Adipose tissue (tissue), 3 donors: Measurements from ENCODE around the gene IZUMO1. TPM values are rescaled to one million over a fixed set of nuclear protein-coding genes. Genes with fewer than 3 reads are reported as not detected.
"Not testable (repeated sequence)": the region's sequence is repeated elsewhere in the genome, so short reads cannot be mapped to it uniquely, and the experiment has no call there.

Experiments
- H3K27ac ChIP-seq: one replicate; pipeline ENCODE4 v1.5.1; 2013; ENCODE audit warnings: low read depth, low read length
- WGBS, 3 donors: extraction: QIAGEN DNeasy Blood & Tissue Kit; methylation state at CpG; one replicate each; pipeline ENCODE4 v1.1.7; 2013; 5-methylcytosine and 5-hydroxymethylcytosine counted together
- polyA plus RNA-seq, 3 donors: library from polyadenylated mRNA; stranded (reverse); fragments of 200-250 nt; gene quantifications; one replicate each; pipeline ENCODE4 v1.2.3, GENCODE V29; 2013
- donor health status: healthy with polysubstance abuse.
- donor health status: Bipolar disorder and iron deficiency.
- donor health status: healthy.

Gene IZUMO1
- polyA plus RNA-seq, 3 donors = 0.66 to 1.6 (median 0.68) TPM

DNA sequence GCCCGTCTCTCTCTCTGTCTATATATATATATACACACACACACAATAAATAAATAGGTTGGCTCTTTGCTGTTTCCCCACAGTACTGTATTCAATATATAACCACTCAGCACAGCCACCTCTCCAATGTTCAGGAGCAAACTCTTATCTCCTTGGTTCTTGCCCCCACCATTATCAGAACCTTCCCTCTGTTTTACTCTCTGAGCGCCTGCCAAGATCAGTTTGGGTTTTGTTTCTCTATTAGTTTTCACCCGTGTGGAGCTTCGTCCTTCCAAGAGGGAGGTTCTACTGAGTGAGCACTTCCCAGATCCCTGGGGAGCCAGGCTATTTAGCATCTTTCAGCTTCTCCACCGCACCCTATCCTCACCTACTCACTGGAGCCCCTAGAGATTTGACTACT is 19.1 kb upstream of the IZUMO1 start:
- WGBS, 3 donors = 17 to 50% (median 34%) methylated on average over 4 to 5 of the region's 5 CpGs
- not testable (repeated sequence) for H3K27ac ChIP-seq

GRCh38 chr19:48760504-48761205 is 13.9 kb upstream of the IZUMO1 start:
- 46 to 75% (median 49%) methylated on average over 15 to 16 of the region's 16 CpGs for WGBS, 3 donors
- no peak overlapping the region for H3K27ac ChIP-seq

GRCh38 chr19:48757741-48758144 is 11.0 kb upstream of the IZUMO1 start:
- no peak overlapping the region for H3K27ac ChIP-seq
- WGBS, 3 donors = 88 to 93% (median 93%) methylated on average over 14 of the region's 14 CpGs

DNA sequence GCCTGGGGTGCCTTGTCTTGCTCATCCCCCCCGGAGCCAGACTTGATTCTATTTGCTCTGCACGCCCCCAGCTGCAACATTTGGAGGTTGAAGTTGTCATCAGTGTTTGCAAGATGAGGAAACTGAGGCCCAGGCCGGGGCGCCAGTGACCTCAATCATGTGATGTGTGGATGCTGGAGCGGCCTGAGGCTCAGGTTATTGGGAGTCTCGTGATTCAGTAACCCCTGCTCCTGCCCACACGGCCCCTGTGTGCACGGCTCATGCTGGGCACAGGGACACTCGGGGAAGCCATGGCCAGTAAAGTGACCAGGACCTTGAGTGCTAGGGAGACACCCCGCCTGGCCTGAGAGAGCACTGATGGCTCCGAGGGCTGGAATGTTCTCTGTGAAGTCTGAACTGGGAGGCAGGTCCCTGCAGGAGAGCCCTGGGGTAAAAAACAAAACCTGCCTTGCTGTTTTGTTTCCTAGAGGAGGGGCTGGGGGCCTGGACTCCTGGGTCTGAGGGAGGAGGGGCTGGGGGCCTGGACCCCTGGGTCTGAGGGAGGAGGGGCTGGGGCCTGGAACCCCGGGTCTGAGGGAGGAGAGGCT is 10.5 kb upstream of the IZUMO1 start:
- 89 to 91% (median 91%) methylated on average over 11 to 12 of the region's 12 CpGs for WGBS, 3 donors

DNA sequence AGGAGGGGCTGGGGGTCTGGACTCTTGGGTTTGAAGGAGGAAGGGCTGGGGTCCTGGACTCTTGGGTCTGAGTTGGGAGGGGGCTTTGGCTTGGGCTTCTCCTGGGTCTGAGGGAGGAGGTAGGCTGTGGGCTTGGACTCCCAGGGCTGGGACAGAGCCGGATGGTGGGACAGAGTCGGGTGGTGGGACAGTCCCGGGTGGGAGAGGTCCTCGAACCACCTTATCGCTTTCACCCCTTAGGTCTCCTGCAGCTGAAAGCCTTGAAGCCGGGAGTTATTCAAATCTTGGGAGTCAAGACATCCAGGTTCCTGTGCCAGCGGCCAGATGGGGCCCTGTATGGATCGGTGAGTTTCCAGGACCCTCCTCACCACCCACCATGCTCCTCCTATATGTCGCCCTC is 10.0 kb upstream of the IZUMO1 start:
- no peak overlapping the region for H3K27ac ChIP-seq
- WGBS, 3 donors = 88 to 92% (median 88%) methylated on average over 9 of the region's 9 CpGs

More for the DNA sequence above, 10.5 kb upstream of the IZUMO1 start:
- H3K27ac ChIP-seq = no peak overlapping the region

DNA sequence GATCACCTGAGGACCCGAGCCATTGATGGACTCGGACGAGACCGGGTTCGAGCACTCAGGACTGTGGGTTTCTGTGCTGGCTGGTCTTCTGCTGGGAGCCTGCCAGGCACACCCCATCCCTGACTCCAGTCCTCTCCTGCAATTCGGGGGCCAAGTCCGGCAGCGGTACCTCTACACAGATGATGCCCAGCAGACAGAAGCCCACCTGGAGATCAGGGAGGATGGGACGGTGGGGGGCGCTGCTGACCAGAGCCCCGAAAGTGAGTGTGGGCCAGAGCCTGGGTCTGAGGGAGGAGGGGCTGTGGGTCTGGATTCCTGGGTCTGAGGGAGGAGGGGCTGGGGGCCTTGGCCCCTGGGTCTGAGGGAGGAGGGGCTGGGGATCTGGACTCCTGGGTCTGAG is 9.5 kb upstream of the IZUMO1 start:
- 85 to 92% (median 91%) methylated on average over 11 of the region's 11 CpGs for WGBS, 3 donors

DNA sequence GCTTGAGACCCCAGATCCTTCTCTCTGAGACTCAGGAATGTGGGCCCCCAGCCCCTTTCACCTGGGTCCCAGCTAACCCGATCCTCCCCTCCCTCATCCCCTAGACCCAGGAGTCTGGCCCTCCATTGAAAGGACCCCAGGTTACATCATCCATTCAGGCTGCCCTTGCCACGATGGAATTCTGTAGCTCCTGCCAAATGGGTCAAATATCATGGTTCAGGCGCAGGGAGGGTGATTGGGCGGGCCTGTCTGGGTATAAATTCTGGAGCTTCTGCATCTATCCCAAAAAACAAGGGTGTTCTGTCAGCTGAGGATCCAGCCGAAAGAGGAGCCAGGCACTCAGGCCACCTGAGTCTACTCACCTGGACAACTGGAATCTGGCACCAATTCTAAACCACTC is 9.1 kb upstream of the IZUMO1 start:
- WGBS, 3 donors = 63 to 77% (median 67%) methylated on average over 5 of the region's 5 CpGs
- H3K27ac ChIP-seq = no peak overlapping the region

More for the DNA sequence above, 9.5 kb upstream of the IZUMO1 start:
- H3K27ac ChIP-seq = no peak overlapping the region

GRCh38 chr19:48755084-48755641 is 8.5 kb upstream of the IZUMO1 start, which contains the start of gene FGF21:
Gene FGF21 (plus strand): TSS chr19:48755524. CDS start chr19:48756237, 713 bp downstream.
- 80 to 86% (median 84%) methylated on average over 4 of the region's 4 CpGs for WGBS, 3 donors
- H3K27ac ChIP-seq = no peak within 1 kb of the TSS

DNA sequence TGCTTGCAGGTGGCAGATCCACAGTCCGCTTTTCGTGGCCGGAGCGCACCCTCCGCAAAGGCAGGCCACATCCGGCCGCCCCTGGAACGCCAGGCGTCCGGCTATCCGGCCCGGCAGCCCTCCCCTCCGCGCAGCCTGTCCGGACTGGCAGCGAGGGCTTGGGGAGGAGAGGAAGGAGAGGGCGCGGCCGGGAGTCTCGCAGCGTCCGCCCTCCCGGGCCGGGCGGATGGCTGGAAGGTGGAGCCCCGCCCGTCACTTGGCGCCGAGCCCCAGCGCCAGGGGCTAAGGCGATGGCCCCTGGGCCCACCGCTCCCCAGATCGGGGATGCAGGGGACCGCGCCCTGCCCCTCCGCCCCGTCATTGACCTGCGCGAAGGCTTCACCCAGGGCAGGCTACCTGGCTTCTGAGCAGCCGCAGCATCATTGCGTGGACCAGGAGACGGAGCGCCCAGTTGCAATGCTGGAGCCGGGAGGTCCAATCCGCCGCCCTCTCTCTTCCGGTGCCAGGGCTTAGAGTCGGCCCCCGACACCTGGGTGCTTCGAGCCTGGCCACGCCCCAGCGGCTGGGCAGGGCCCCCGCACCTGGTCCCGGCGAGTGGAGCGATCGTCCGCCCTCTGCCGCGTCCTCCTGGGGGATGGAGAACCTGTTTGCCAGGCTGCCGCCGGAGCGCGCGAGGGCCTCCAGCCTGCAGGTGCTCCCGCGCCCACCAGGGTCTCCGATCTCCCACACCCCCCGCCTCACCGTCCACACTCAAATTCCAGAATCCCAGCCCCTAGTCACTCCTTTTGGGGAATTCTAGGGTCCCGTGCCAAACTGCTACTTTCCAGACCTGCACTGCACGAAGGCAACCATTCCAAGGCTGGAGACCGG is 6.0 kb upstream of the IZUMO1 start, which contains the start of gene FUT1:
TSS of gene FUT1 (minus strand) at position 146 of the 870 bp plus-strand sequence. CDS start 1,360 bp downstream, outside the sequence.
- H3K27ac ChIP-seq = no peak within 1 kb of the TSS
- WGBS, 3 donors = 2 to 5% (median 3%) methylated on average over 52 to 72 of the region's 73 CpGs

GRCh38 chr19:48751845-48752495 is 5.3 kb upstream of the IZUMO1 start:
- WGBS, 3 donors = 14 to 22% (median 19%) methylated on average over 20 of the region's 20 CpGs
- no peak overlapping the region for H3K27ac ChIP-seq

GRCh38 chr19:48750771-48751504 is 4.2 kb upstream of the IZUMO1 start:
- WGBS, 3 donors = 53 to 79% (median 75%) methylated on average over 29 of the region's 29 CpGs
- H3K27ac ChIP-seq = no peak overlapping the region

DNA sequence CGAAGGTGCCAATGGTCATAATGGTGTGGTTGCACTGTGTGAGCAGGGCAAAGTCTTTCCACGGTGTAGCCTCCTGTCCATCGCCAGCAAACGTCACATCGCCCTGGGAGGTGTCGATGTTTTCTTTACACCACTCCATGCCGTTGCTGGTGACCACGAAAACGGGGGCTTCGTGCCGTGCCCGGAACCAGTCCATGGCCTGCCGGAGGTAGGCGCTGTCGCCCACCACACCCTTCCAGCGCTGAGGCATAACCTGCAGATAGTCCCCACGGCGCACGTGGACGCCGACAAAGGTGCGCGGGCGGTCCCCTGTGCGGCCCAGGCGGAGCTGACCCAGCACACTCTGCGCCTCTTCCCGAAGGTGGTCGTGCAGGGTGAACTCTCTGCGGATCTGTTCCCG is 3.6 kb upstream of the IZUMO1 start:
- WGBS, 3 donors = 73 to 94% (median 86%) methylated on average over 29 to 31 of the region's 31 CpGs
- no peak overlapping the region for H3K27ac ChIP-seq

DNA sequence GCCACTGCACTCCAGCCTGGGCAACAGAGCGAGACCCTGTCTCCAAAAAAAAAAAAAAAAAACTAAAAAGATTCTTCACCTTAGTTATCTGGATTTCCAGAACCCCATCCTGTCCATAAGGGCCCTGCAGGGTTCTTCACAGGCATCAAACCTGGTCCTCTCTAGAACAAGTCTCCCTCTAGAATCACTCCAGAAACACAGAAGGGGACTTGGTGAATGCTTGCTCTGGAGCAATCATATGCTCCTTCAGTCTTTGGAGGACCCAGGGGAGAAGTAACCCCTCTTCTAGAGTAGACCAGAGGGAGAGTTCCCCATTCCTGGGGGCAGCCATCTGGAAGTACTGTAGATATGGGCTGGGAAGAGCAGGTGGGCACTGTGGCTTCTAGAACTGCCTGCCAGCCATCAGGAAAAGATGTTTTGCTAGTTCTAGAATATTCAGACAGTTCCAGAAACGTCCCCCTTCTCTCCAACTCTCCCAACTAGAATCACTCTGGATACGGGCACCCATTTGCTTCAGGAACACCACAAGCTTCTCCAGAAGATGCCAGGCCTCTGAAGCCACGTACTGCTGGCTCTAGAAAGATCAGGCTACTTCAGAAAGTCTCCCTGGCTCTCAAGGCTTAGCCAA is 3.0 kb upstream of the IZUMO1 start:
- H3K27ac ChIP-seq = no peak overlapping the region
- WGBS, 3 donors = 55 to 88% (median 65%) methylated on average over 4 of the region's 4 CpGs

GRCh38 chr19:48746110-48746509 is 599 bp downstream of the IZUMO1 start:
- WGBS, 3 donors = 77 to 83% (median 78%) methylated on average over 8 of the region's 8 CpGs
- no peak overlapping the region for H3K27ac ChIP-seq

DNA sequence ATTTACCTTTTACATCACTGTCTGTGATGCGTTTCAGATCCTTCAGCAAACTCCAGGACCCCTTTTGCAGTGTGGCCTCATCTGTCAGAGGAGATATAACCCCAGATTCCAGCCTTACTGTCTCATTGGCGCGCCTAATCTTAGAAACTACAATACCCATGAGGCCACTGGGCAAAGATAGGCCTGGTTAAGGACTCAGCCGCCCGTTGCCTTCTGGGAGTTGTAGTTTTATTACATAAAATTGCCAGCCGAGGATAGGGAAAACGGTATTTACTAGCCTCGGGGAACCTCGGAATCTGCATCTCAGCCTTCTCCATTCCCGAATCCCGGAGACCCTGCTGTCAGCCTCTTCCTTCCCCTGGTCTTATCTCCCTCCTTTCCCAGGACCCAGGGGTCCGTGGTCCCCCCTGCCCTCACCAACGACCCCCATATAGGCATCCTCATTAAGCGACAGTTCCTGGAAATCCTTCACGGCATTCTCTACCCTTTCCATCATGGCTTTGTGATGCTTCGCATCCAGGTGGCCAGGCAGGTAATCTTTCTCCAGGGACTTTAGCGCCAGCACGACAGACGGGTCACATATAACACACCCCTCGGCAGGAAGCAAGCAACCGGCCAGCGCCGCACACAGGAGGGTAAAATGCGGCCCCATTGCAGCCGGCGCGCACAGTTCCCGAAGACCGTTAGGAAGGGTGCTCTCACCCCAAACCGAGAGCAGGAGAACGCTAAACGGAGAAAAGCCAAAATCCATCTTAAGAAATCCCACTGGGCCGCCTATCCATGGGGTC is 1.3 kb downstream of the IZUMO1 start:
- no peak overlapping the region for H3K27ac ChIP-seq
- WGBS, 3 donors = 37 to 38% (median 38%) methylated on average over 33 of the region's 33 CpGs

DNA sequence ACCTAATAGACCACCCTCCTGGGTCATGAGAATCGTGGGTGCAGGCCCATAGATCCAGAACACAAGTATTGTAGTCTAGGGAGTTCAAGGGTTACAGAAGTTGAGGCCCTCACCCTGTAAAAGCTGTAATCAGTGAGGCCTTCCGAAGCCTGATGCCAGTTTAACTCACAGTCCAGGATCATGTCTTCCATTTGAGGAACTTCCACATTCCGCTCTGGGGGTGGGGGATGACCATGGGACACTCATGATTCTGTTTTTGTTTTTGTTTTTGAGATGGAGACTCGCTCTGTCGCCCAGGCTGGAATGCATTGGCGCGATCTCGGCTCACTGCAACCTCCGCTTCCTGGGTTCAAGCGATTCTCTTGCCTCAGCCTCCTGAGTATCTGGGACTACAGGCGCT is 4.6 kb downstream of the IZUMO1 start:
- WGBS, 3 donors = 88 to 94% (median 92%) methylated on average over 11 of the region's 11 CpGs
- H3K27ac ChIP-seq = peak overlapping the region; percentile 6
